H1 (cell line): ENCODE results near the gene KLHDC10. TPM values are rescaled to one million over a fixed set of nuclear protein-coding genes. Genes with fewer than 3 reads are reported as not detected.

Source experiments
- CTCF ChIA-PET: fragments of 300-600 bp; sonication (Branson Sonifier 250); formaldehyde crosslinking; loops from one replicate; lab custom pipeline; 2021; ENCODE audit not compliant: partially characterized antibody; lab: Charles Lee
- POLR2A ChIA-PET: fragments of 300-600 bp; sonication (Branson Sonifier 250); formaldehyde crosslinking; loops from one replicate; lab custom pipeline; 2021; ENCODE audit warnings: inconsistent platforms; ENCODE audit not compliant: partially characterized antibody; lab: Charles Lee
- DNase-seq, 2 experiments: peaks; one replicate each; pipeline versions ENCODE4 v3.0.0 to v3.0.0-alpha.2; 2010 to 2022; ENCODE audit warnings: low spot score in 2 of 2, low read depth in 1 of 2, mixed read lengths in 1 of 2
- FAIRE-seq: peaks from 2 replicates; lab custom pipeline; 2011; peaks lifted over from hg19 to GRCh38; lab: Jason Lieb, UNC
- H2AFZ ChIP-seq: 2 replicates; pipeline ENCODE4 v1.8.1; 2012; ENCODE audit warnings: low read length, inconsistent platforms
- H2AK5ac ChIP-seq: 2 replicates; pipeline ENCODE4 v1.6.1; 2013; ENCODE audit warnings: low read depth, low read length
- H2BK120ac ChIP-seq: replicated peaks from 2 replicates; pipeline ENCODE3; 2013; ENCODE audit warnings: low read depth, low read length, inconsistent platforms
- H2BK12ac ChIP-seq: 2 replicates; pipeline ENCODE4 v1.6.1; 2013; ENCODE audit warnings: low read depth, low read length
- H2BK15ac ChIP-seq: 2 replicates; pipeline ENCODE4 v1.6.1; 2013; ENCODE audit warnings: low read length
- H2BK20ac ChIP-seq: 2 replicates; pipeline ENCODE4 v1.6.1; 2013; ENCODE audit warnings: low read length
- H2BK5ac ChIP-seq: 2 replicates; pipeline ENCODE4 v1.6.1; 2013; ENCODE audit warnings: low read depth, low read length
- H3K14ac ChIP-seq: 2 replicates; pipeline ENCODE4 v1.6.1; 2013; ENCODE audit warnings: inconsistent platforms; ENCODE audit not compliant: insufficient read length
- H3K18ac ChIP-seq: 2 replicates; pipeline ENCODE4 v1.6.1; 2013; ENCODE audit warnings: low read length; ENCODE audit errors: extremely low read depth
- H3K23ac ChIP-seq: 2 replicates; pipeline ENCODE4 v1.6.1; 2013; ENCODE audit warnings: inconsistent platforms; ENCODE audit not compliant: insufficient read length
- H3K23me2 ChIP-seq: 2 replicates; pipeline ENCODE4 v1.6.1; 2013; ENCODE audit warnings: low read depth, low read length
- H3K27ac ChIP-seq: 2 replicates; pipeline ENCODE4 v1.6.1; 2011; ENCODE audit warnings: low read depth, low read length, inconsistent platforms
- H3K27me3 ChIP-seq, 4 experiments: replicated peaks in 1 of 4; 1 replicate in 1 of 4; 2 replicates in 3 of 4; pipeline versions ENCODE4 v1.6.1 to v1.8.1; 2011 to 2013; ENCODE audit warnings: low read length in 3 of 4, mild to moderate bottlenecking in 3 of 4, inconsistent platforms in 2 of 4, mixed read lengths in 2 of 4, moderate library complexity in 1 of 4; ENCODE audit not compliant: control insufficient read depth in 3 of 4, insufficient read depth in 3 of 4; ENCODE audit errors: extremely low read depth in 1 of 4
- H3K36me3 ChIP-seq, 4 experiments: 2 replicates each; pipeline versions ENCODE4 v1.6.1 to v1.8.1; 2011 to 2013; ENCODE audit warnings: mild to moderate bottlenecking in 4 of 4, low read length in 3 of 4, moderate library complexity in 2 of 4, control low read depth in 1 of 4, inconsistent platforms in 1 of 4; ENCODE audit not compliant: insufficient read depth in 4 of 4, control insufficient read depth in 2 of 4
- H3K4ac ChIP-seq: replicated peaks from 2 replicates; pipeline ENCODE3; 2013; ENCODE audit warnings: low read length, low read depth, mixed read lengths, inconsistent platforms; ENCODE audit not compliant: insufficient read length
- H3K4me1 ChIP-seq, 4 experiments: replicated peaks in 1 of 4; 1 replicate in 1 of 4; 2 replicates in 3 of 4; pipeline versions ENCODE4 v1.6.1 to v1.8.1; 2011 to 2013; ENCODE audit warnings: low read length in 3 of 4, inconsistent platforms in 2 of 4, mixed read lengths in 1 of 4; ENCODE audit not compliant: insufficient read depth in 4 of 4, control insufficient read depth in 3 of 4
- H3K4me2 ChIP-seq, 2 experiments: 2 replicates each; pipeline versions ENCODE4 v1.6.1 to v1.8.1; 2011 to 2013; ENCODE audit warnings: low read depth in 2 of 2, low read length in 2 of 2, control low read depth in 1 of 2, inconsistent platforms in 1 of 2, mild to moderate bottlenecking in 1 of 2; ENCODE audit not compliant: insufficient read depth in 1 of 2
- H3K4me3 ChIP-seq, 4 experiments: fragments of 200-600, 300-600 bp in 1 of 4; sonication (generic), shearing (Covaris generic), sonication (Bioruptor Twin) in 1 of 4; 2 replicates each; pipeline versions ENCODE4 v1.5.1 to v1.8.1; 2011 to 2016; ENCODE audit warnings: low read length in 4 of 4, low read depth in 3 of 4, control low read depth in 2 of 4, inconsistent platforms in 2 of 4, mild to moderate bottlenecking in 2 of 4, mixed read lengths in 1 of 4, moderate library complexity in 1 of 4; ENCODE audit not compliant: insufficient read depth in 2 of 4; ENCODE audit errors: extremely low read depth in 1 of 4
- H3K56ac ChIP-seq: replicated peaks from 2 replicates; pipeline ENCODE3; 2013; ENCODE audit warnings: low read depth, mild to moderate bottlenecking, mixed read lengths, low read length, inconsistent platforms; ENCODE audit not compliant: insufficient read length
- H3K79me1 ChIP-seq: 2 replicates; pipeline ENCODE4 v1.6.1; 2013; ENCODE audit warnings: low read depth, low read length, control low read depth
- H3K79me2 ChIP-seq, 2 experiments: 2 replicates each; pipeline versions ENCODE4 v1.6.1 to v1.8.1; 2012 to 2013; ENCODE audit warnings: low read length in 2 of 2, mild to moderate bottlenecking in 2 of 2, inconsistent platforms in 1 of 2; ENCODE audit not compliant: insufficient read depth in 2 of 2, control insufficient read depth in 1 of 2
- H3K9ac ChIP-seq, 4 experiments: replicated peaks in 1 of 4; 1 replicate in 1 of 4; 2 replicates in 3 of 4; pipeline versions ENCODE4 v1.6.1 to v1.8.1; 2011 to 2013; ENCODE audit warnings: low read depth in 3 of 4, low read length in 3 of 4, control low read depth in 2 of 4, mild to moderate bottlenecking in 2 of 4, moderate library complexity in 2 of 4, inconsistent platforms in 1 of 4; ENCODE audit errors: extremely low read depth in 1 of 4
- H3K9me3 ChIP-seq, 2 experiments: 2 replicates each; pipeline versions ENCODE4 v1.6.1 to v1.8.1; 2012 to 2013; ENCODE audit warnings: mild to moderate bottlenecking in 2 of 2, moderate library complexity in 2 of 2, control low read depth in 1 of 2, inconsistent platforms in 1 of 2, low read depth in 1 of 2, low read length in 1 of 2, mixed read lengths in 1 of 2; ENCODE audit not compliant: insufficient read depth in 2 of 2
- H4K20me1 ChIP-seq, 2 experiments: replicated peaks in 1 of 2; 2 replicates each; pipeline versions ENCODE3 to v1.8.1; 2011 to 2013; ENCODE audit warnings: inconsistent platforms in 2 of 2, low read length in 2 of 2, mild to moderate bottlenecking in 1 of 2; ENCODE audit not compliant: insufficient read depth in 2 of 2, control insufficient read depth in 1 of 2
- H4K5ac ChIP-seq: 2 replicates; pipeline ENCODE4 v1.6.1; 2013; ENCODE audit warnings: low read length, low read depth, mixed read lengths, inconsistent platforms; ENCODE audit not compliant: insufficient read length
- H4K8ac ChIP-seq: 2 replicates; pipeline ENCODE4 v1.8.0; 2013; ENCODE audit warnings: mild to moderate bottlenecking, moderate library complexity, low read length, inconsistent platforms; ENCODE audit not compliant: insufficient read depth; ENCODE audit errors: extremely low read depth
- H4K91ac ChIP-seq: replicated peaks from 2 replicates; pipeline ENCODE3; 2013; ENCODE audit warnings: low read length, mixed read lengths, inconsistent platforms; ENCODE audit not compliant: insufficient read length
- KDM4A ChIP-seq: IDR thresholded peaks from one replicate; pipeline ENCODE4 v1.7.1; 2012; ENCODE audit warnings: low read depth, mild to moderate bottlenecking, moderate library complexity, low read length, inconsistent platforms; ENCODE audit not compliant: severe bottlenecking
- WGBS, 2 experiments: shearing (Covaris generic) in 1 of 2; methylation state at CpG; one replicate each; pipeline versions ENCODE4 v1.1.6 to v1.1.7; 2013 to 2015; ENCODE audit warnings: low lambda C conversion rate in 2 of 2, mixed read lengths in 2 of 2, inconsistent platforms in 1 of 2, low coverage in 1 of 2, missing lambda C conversion rate in 1 of 2; ENCODE audit not compliant: insufficient replicate concordance in 2 of 2, insufficient coverage in 1 of 2, insufficient read length in 1 of 2; ENCODE audit errors: extremely low coverage in 1 of 2, missing lambda C conversion rate in 1 of 2; 5-methylcytosine and 5-hydroxymethylcytosine counted together
- polyA plus RNA-seq, 7 experiments: library from polyadenylated mRNA; depleted of rRNA in 3 of 7; stranded (reverse) in 5 of 7; unstranded in 2 of 7; fragments of >200 nt in 5 of 7; fragments of 200-250 nt in 2 of 7; gene quantifications; 1 replicate in 5 of 7; 2 replicates in 1 of 7; 4 replicates in 1 of 7; pipeline versions ENCODE4 v1.2.1 to v1.2.3, GENCODE V29; 2011 to 2013; ENCODE audit warnings: missing spikeins in 2 of 7, mixed read lengths in 2 of 7
- total RNA-seq: library from RNA; stranded (reverse); fragmentation: NEBNext Ultra II Directional; extraction: Animal tissue kit (Norgen Biotek cat#: 25700); gene quantifications from 2 replicates; pipeline ENCODE4 v1.2.1, GENCODE V29; 2021
- TF ChIP-seq, protein P1 (sequence below): IDR thresholded peaks from 2 replicates; pipeline ENCODE4 v1.6.1; 2011; ENCODE audit warnings: low read length, improper control_type of control experiment

The KLHDC10 gene
- total and polyA plus RNA-seq, 2 of the 8 experiments (the other 6 are each of a cell fraction or from before 2014, with no cell fraction given) = 6.6 to 14.5 TPM

- H3K27ac ChIP-seq = no peak overlapping the region
- no peak overlapping the region for H2BK5ac ChIP-seq
- H2BK120ac ChIP-seq = no peak overlapping the region
- peaks cover 3 to 7% of the 10 kb centered on the region in 2 experiments for H4K20me1 ChIP-seq
- H3K4ac ChIP-seq = no peak overlapping the region
- H2AK5ac ChIP-seq = no peak overlapping the region
- H3K23me2 ChIP-seq = no peaks in the 10 kb centered on the region
- H3K79me1 ChIP-seq = no peaks in the 10 kb centered on the region; the same call in 1 of the 2 replicates
- H3K36me3 ChIP-seq = no peaks in the 10 kb centered on the region
- H2AFZ ChIP-seq = no peak overlapping the region
- no peak overlapping the region for H3K18ac ChIP-seq
- H3K9me3 ChIP-seq = no peaks in the 10 kb centered on the region
- H4K8ac ChIP-seq = no peak overlapping the region
- H3K79me2 ChIP-seq = peaks cover 0 to 13% of the 10 kb centered on the region in 2 experiments; a peak in 2 of 4 replicates
- H3K27me3 ChIP-seq = no peaks in the 10 kb centered on the region; a peak in 1 of 7 replicates
- no peak overlapping the region for H2BK20ac ChIP-seq
- no peak overlapping the region for H4K5ac ChIP-seq
- no peak overlapping the region for H2BK12ac ChIP-seq
- no peak overlapping the region for H4K91ac ChIP-seq
- no peak overlapping the region for H3K4me2 ChIP-seq
- no peak overlapping the region for H3K4me3 ChIP-seq
- no peak overlapping the region for H3K14ac ChIP-seq
- H3K23ac ChIP-seq = no peak overlapping the region
- no peak for DNase-seq
- no peak overlapping the region for H3K56ac ChIP-seq
- WGBS, 2 experiments = 87% methylated on average over 1 of the region's 1 CpG; no CpG with 5 or more reads in 1 of the 2 experiments
- ChIA-PET CTCF (interaction anchor here (0.7 to 1.5 kb wide), 4 partner anchors 9 to 488 kb away, joined by 3 to 4 read pairs (median 3); no protein-coding TSS in a partner anchor), POLR2A (interaction anchor here (0.7 kb wide), 1 partner anchor 9 kb away, joined by 4 read pairs; no protein-coding TSS in a partner anchor)
- no peak overlapping the region for H3K9ac ChIP-seq
- TF ChIP-seq KDM4A = no peak
- TF ChIP-seq, protein P1, sequence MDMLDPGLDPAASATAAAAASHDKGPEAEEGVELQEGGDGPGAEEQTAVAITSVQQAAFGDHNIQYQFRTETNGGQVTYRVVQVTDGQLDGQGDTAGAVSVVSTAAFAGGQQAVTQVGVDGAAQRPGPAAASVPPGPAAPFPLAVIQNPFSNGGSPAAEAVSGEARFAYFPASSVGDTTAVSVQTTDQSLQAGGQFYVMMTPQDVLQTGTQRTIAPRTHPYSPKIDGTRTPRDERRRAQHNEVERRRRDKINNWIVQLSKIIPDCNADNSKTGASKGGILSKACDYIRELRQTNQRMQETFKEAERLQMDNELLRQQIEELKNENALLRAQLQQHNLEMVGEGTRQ = no peak
- H3K4me1 ChIP-seq = no peaks in the 10 kb centered on the region
- no peak for FAIRE-seq
- H2BK15ac ChIP-seq = no peak overlapping the region
Observed at GRCh38 chr7:130095812-130096211, 25.5 kb downstream of the KLHDC10 start.
